ENCODE measurements around the gene NCR3LG1. TPM values are rescaled to one million over a fixed set of nuclear protein-coding genes. Genes with fewer than 3 reads are reported as not detected.

Gene NCR3LG1
- total RNA-seq, 6 donors from 2014 or later, result 3.6 to 7.6 (median 4.5) TPM

DNA sequence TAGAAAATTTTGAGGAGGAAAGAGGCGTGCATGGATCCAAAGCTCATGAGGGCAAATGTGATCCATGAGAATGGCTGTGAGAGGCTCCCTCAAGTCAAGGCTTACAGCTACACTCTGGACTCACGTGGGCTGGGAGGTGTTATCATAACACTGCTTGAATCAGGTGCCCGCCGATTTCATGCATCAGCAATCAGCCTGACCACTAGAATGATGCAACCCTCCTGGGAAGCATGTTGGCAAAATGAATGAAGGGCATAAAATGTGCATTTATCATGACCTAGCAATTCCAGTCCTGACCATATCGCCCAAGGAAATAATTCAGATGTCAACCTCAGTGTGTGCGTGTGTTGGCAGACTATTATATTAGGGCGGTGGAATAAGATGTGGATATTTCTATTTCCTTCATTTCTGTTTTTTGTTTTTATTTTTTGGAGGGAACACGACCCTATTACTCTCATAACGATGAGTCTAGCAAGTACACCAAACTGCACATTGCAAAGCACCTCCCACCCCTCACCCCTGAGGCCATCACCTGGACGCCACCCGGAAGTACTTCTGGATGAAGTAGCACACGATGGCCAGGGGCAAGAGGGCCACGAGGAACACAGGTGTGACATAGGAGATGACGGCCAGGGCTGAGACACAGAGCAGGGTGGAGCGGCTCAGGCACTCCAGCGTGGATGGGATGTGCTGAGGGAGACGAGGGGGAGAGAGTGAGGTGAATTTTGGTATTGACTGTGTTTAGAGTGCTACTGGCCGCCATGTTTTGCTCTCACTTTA lies 52.6 kb downstream of the NCR3LG1 start:
- 86 to 87% methylated on average over 16 to 18 of the region's 18 CpGs for WGBS, 2 donors
- Histone ChIP-seq H3K9me3 (no peaks in the 10 kb centered on the region), H3K4me3 (no peak overlapping the region), H3K27ac (peak overlapping the region in 1 of 4 donors; percentile 65), H3K36me3 (no peaks in the 10 kb centered on the region), H3K27me3 (no peaks in the 10 kb centered on the region), H3K4me1 (peaks cover 20 to 27% (median 21%) of the 10 kb centered on the region in 4 donors)
- ATAC-seq (ENCODE audit: low FRiP score in 2 of 2) (no peak), DNase-seq (no peak)
- no peak for TF ChIP-seq POLR2AphosphoS5 (IDR thresholded peaks at IDR 0.05)
- TF ChIP-seq EP300 (IDR thresholded peaks at IDR 0.05), result no peak
- no peak for TF ChIP-seq POLR2A (IDR thresholded peaks at IDR 0.05)
- no peak for TF ChIP-seq CTCF (IDR thresholded peaks at IDR 0.05)

DNA sequence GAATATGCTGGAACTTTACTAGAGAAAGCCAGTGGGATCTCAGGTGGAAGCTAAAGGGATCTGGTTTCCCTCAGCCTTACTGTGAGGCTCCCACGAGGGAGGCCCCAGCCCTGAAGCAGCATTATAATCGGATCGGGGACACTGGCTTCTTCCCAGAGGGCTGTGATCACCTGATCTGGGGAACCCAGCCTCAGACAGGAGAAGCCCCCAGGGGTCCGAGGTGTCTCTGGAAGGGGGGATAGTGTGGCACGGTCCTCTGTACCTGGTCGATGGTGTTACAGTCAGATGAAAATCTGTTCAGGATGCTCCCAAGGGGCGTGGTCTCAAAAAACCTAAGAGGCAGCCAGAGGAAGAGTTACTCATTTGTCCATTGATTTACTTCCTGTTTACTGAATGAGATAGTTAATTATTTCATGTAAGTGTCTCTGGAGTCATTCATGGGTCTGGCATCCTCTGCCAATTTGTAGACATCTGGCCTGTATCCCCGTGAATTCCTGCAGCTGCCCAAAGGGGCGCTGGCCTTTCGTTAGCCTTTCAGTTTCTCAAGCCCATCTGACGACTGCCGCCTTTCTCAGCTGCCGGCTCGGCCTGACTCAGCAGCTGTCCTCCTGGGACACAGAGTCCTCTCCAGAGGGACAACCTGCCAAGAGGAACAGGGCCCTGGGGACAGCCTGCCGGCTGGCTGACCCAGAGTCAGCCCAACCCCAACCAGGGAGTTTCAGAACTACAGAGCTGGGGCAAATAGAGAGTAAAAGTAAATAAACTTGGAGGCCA lies 53.8 kb downstream of the NCR3LG1 start:
- 39 to 52% methylated on average over 11 to 15 of the region's 15 CpGs for WGBS, 2 donors
- Histone ChIP-seq H3K27ac (peak overlapping the region; percentile 65 to 83 (median 76)), H3K36me3 (no peaks in the 10 kb centered on the region), H3K4me3 (no peak overlapping the region), H3K9me3 (no peaks in the 10 kb centered on the region), H3K4me1 (peaks cover 20 to 29% (median 25%) of the 10 kb centered on the region in 4 donors), H3K27me3 (no peaks in the 10 kb centered on the region)
- ATAC-seq (ENCODE audit: low FRiP score in 2 of 2) (peak; percentile 73 to 84), DNase-seq (peak; percentile 77 to 94)
- TF ChIP-seq CTCF (IDR thresholded peaks at IDR 0.05), result peak in 5 of 6 experiments; percentile 31 to 66 (median 38)
- TF ChIP-seq POLR2A (IDR thresholded peaks at IDR 0.05), result no peak
- peak; percentile 39 to 95 (median 63) for TF ChIP-seq EP300 (IDR thresholded peaks at IDR 0.05)
- peak in 1 of 2 donors; percentile 93 for TF ChIP-seq POLR2AphosphoS5 (IDR thresholded peaks at IDR 0.05)

DNA sequence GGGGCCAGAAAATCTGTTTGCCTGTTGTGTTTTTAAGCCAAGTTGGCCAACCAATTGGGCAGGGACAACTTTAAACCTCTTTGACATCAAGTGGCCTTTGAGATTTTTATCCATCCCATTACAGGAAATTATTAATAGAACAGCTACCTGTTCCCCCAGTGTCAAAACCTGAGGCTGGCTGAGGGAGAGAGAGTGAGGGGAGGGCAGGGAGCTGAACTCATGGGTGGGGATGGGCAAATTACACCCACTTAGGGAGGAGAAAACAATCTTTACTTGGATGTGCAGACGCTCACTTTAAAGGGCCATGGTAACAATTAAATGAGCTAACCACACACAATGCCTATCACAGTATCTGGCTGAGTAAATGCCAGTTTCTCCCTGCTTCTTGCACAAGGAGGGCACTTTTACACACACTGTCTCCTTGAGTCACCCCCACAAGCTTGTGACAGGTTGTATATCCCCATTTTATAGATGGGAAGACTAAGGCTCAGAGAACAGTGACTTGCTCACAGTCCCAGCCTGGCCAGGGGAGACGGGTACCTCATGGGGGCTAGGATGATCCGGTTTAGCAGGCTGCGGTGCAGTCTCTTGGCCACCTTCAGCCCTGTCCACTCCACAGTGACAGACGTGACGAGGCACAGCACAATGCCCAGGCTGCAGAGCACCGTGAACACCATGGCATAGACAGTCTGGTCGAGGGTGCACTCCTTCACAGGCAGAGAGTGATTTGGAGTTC lies 54.6 kb downstream of the NCR3LG1 start:
- TF ChIP-seq CTCF (IDR thresholded peaks at IDR 0.05) (no peak), EP300 (IDR thresholded peaks at IDR 0.05) (no peak), POLR2AphosphoS5 (IDR thresholded peaks at IDR 0.05) (no peak), POLR2A (IDR thresholded peaks at IDR 0.05) (no peak)
- H3K27ac ChIP-seq, result peak overlapping the region; percentile 65 to 83 (median 76)
- DNase-seq (no peak), ATAC-seq (ENCODE audit: low FRiP score in 2 of 2) (peak in 1 of 2 donors; percentile 54)
- no peaks in the 10 kb centered on the region for H3K27me3 ChIP-seq
- peaks cover 27 to 35% (median 31%) of the 10 kb centered on the region in 4 donors for H3K4me1 ChIP-seq
- WGBS, 2 donors, result 85 to 86% methylated on average over 4 to 8 of the region's 8 CpGs
- no peaks in the 10 kb centered on the region for H3K9me3 ChIP-seq
- H3K4me3 ChIP-seq, result no peak overlapping the region
- H3K36me3 ChIP-seq, result no peaks in the 10 kb centered on the region

- Histone ChIP-seq H3K9me3 (no peaks in the 10 kb centered on the region), H3K36me3 (no peaks in the 10 kb centered on the region), H3K27ac (peak overlapping the region in 3 of 4 donors; percentile 65 to 83 (median 82)), H3K27me3 (no peaks in the 10 kb centered on the region), H3K4me1 (peaks cover 27 to 38% (median 36%) of the 10 kb centered on the region in 4 donors), H3K4me3 (no peak overlapping the region)
- WGBS, 2 donors, result 93 to 95% methylated on average over 8 to 13 of the region's 13 CpGs
- DNase-seq (peak in 1 of 2 donors; percentile 67), ATAC-seq (ENCODE audit: low FRiP score in 2 of 2) (no peak)
- TF ChIP-seq POLR2AphosphoS5 (IDR thresholded peaks at IDR 0.05) (no peak), CTCF (IDR thresholded peaks at IDR 0.05) (no peak), POLR2A (IDR thresholded peaks at IDR 0.05) (no peak)
Measured at GRCh38 chr11:17406818-17407149, 55.2 kb downstream of the NCR3LG1 start.
